ENCODE measurements around the gene ZC3H12D. TPM values are rescaled to one million over a fixed set of nuclear protein-coding genes. Genes with fewer than 3 reads are reported as not detected.

Gene ZC3H12D
- polyA plus RNA-seq, 3 donors: 0.96 to 4.7 (median 1.2) TPM

GRCh38 chr6:149456311-149457021 is 28.3 kb downstream of the ZC3H12D start:
- intact Hi-C loops (cut with micrococcal nuclease): no loop called here
- Histone ChIP-seq H3K36me3 (replicated peaks in 1 of 2; ENCODE audit: control insufficient read depth in 1 of 2, insufficient read depth in 2 of 2, low read length in 2 of 2) (peaks cover 27 to 50% of the 10 kb centered on the region in 2 donors), H2AFZ (ENCODE audit: insufficient read depth, low read depth, low read length, poor library complexity, severe bottlenecking) (no peak overlapping the region), H3K4me1 (ENCODE audit: control insufficient read depth in 1 of 2, insufficient read depth in 2 of 2, low read length in 2 of 2) (peaks cover 11 to 14% of the 10 kb centered on the region in 2 donors), H3K79me2 (ENCODE audit: insufficient read depth, low read length) (no peaks in the 10 kb centered on the region), H3K27ac (ENCODE audit: low read depth in 1 of 2, low read length in 2 of 2) (no peak overlapping the region), H3K27me3 (ENCODE audit: control insufficient read depth in 2 of 2, insufficient read depth in 2 of 2, low read length in 2 of 2) (peaks cover 4 to 8% of the 10 kb centered on the region in 2 donors), H3K4me3 (replicated peaks in 1 of 3; ENCODE audit: low read depth in 2 of 3, low read length in 3 of 3) (no peak overlapping the region), H4K20me1 (ENCODE audit: insufficient read depth, low read length) (no peaks in the 10 kb centered on the region), H3K9me3 (replicated peaks in 1 of 2; ENCODE audit: control insufficient read depth in 1 of 2, insufficient read depth in 1 of 2, low read length in 2 of 2) (no peaks in the 10 kb centered on the region), H3K9ac (ENCODE audit: insufficient read depth, low read length, poor library complexity, severe bottlenecking) (no peak overlapping the region), H3K4me2 (replicated peaks; ENCODE audit: extremely low read depth, low read length, poor library complexity, severe bottlenecking) (no peak overlapping the region)
- peaks cover 0 to 2% (median 0%) of the 10 kb centered on the region in 7 donors for H3K9me3 Mint-ChIP-seq
- H3K4me3 Mint-ChIP-seq: no peak overlapping the region
- peaks cover 6 to 10% (median 8%) of the 10 kb centered on the region in 3 donors for H3K27me3 Mint-ChIP-seq (ENCODE audit: low read depth in 3 of 3)
- peaks cover 56 to 73% of the 10 kb centered on the region in 2 donors for H3K36me3 Mint-ChIP-seq
- no peak overlapping the region for H3K27ac Mint-ChIP-seq
- no peak for DNase-seq
- WGBS (ENCODE audit: insufficient coverage): 96% methylated on average over 44 of the region's 49 CpGs
- H3K4me1 Mint-ChIP-seq: peaks cover 10% of the 10 kb centered on the region
- no peak for TF ChIP-seq CTCF (IDR thresholded peaks at IDR 0.05)

GRCh38 chr6:149455031-149455732 is 29.6 kb downstream of the ZC3H12D start:
- Mint-ChIP-seq H3K36me3 (peaks cover 48 to 61% of the 10 kb centered on the region in 2 donors), H3K27me3 (ENCODE audit: low read depth in 3 of 3) (peaks cover 11 to 18% (median 16%) of the 10 kb centered on the region in 3 donors), H3K4me1 (peaks cover 14% of the 10 kb centered on the region), H3K27ac (no peak overlapping the region), H3K4me3 (no peak overlapping the region), H3K9me3 (peaks cover 0 to 2% (median 0%) of the 10 kb centered on the region in 7 donors)
- H3K9ac ChIP-seq (ENCODE audit: insufficient read depth, low read length, poor library complexity, severe bottlenecking): no peak overlapping the region
- intact Hi-C loops (cut with micrococcal nuclease): no loop called here
- no peak for TF ChIP-seq CTCF (IDR thresholded peaks at IDR 0.05)
- H3K27ac ChIP-seq (ENCODE audit: low read depth in 1 of 2, low read length in 2 of 2): no peak overlapping the region
- DNase-seq: no peak
- H3K27me3 ChIP-seq (ENCODE audit: control insufficient read depth in 2 of 2, insufficient read depth in 2 of 2, low read length in 2 of 2): peaks cover 4 to 16% of the 10 kb centered on the region in 2 donors
- no peaks in the 10 kb centered on the region for H3K9me3 ChIP-seq (replicated peaks in 1 of 2; ENCODE audit: control insufficient read depth in 1 of 2, insufficient read depth in 1 of 2, low read length in 2 of 2)
- peaks cover 19 to 27% of the 10 kb centered on the region in 2 donors for H3K4me1 ChIP-seq (ENCODE audit: control insufficient read depth in 1 of 2, insufficient read depth in 2 of 2, low read length in 2 of 2)
- 90% methylated on average over 11 of the region's 11 CpGs for WGBS (ENCODE audit: insufficient coverage)
- no peaks in the 10 kb centered on the region for H3K79me2 ChIP-seq (ENCODE audit: insufficient read depth, low read length)
- H2AFZ ChIP-seq (ENCODE audit: insufficient read depth, low read depth, low read length, poor library complexity, severe bottlenecking): no peak overlapping the region
- H3K36me3 ChIP-seq (replicated peaks in 1 of 2; ENCODE audit: control insufficient read depth in 1 of 2, insufficient read depth in 2 of 2, low read length in 2 of 2): peaks cover 24 to 40% of the 10 kb centered on the region in 2 donors
- H3K4me2 ChIP-seq (replicated peaks; ENCODE audit: extremely low read depth, low read length, poor library complexity, severe bottlenecking): no peak overlapping the region
- no peaks in the 10 kb centered on the region for H4K20me1 ChIP-seq (ENCODE audit: insufficient read depth, low read length)
- no peak overlapping the region for H3K4me3 ChIP-seq (replicated peaks in 1 of 3; ENCODE audit: low read depth in 2 of 3, low read length in 3 of 3)
